ENCODE data around the gene RABIF.
A peak's percentile ranks its signal among the peaks of the same experiment; 100 is the strongest.

The RABIF gene

GRCh38 chr1:202860744-202861419 is 28.1 kb downstream of the RABIF start:
- H3K4me2 ChIP-seq = peak overlapping the region; percentile 73 to 86 (median 82)
- H3K9ac ChIP-seq = peak overlapping the region in 10 of 11 experiments; percentile 25 to 63 (median 48); a peak in 17 of 22 replicates

GRCh38 chr1:202858789-202859414 is 30.0 kb downstream of the RABIF start:
- Histone ChIP-seq H3K27me3 (peaks cover 47 to 54% (median 52%) of the 10 kb centered on the region in 11 experiments), H3K4me2 (peak overlapping the region; percentile 15 to 86 (median 73)), H3K9ac (peak overlapping the region in 9 of 11 experiments; percentile 37 to 73 (median 59); a peak in 16 of 22 replicates), H3K27ac (peak overlapping the region in 9 of 11 experiments; percentile 49 to 86 (median 73); a peak in 18 of 22 replicates), H3K36me3 (no peaks in the 10 kb centered on the region), H4K20me1 (peaks cover 0 to 8% (median 0%) of the 10 kb centered on the region in 11 experiments; a peak in 1 of 22 replicates), H3K4me3 (peak overlapping the region in 5 of 10 experiments; percentile 5 to 33 (median 25); a peak in 4 of 20 replicates), H3K4me1 (peaks cover 16 to 60% (median 50%) of the 10 kb centered on the region in 10 experiments), H3K9me3 (replicated peaks in 1 of 11) (peaks cover 0 to 28% (median 17%) of the 10 kb centered on the region in 11 experiments; a peak in 19 of 22 replicates)
- 0 out of 22 replicates have a peak, but pooled peaks of 1 of the 11 experiments have one; percentile 0 for TF ChIP-seq Cebpa-rat (IDR thresholded peaks at IDR 0.05)

More at GRCh38 chr1:202860744-202861419, 28.1 kb downstream of the RABIF start:
- peaks cover 13 to 55% (median 45%) of the 10 kb centered on the region in 10 experiments for H3K4me1 ChIP-seq
- H3K27ac ChIP-seq = peak overlapping the region in 3 of 11 experiments; percentile 13 to 34 (median 17); a peak in 3 of 22 replicates
- no peaks in the 10 kb centered on the region for H3K36me3 ChIP-seq
- peaks cover 0 to 8% (median 0%) of the 10 kb centered on the region in 11 experiments; a peak in 1 of 22 replicates for H4K20me1 ChIP-seq
- peak overlapping the region; percentile 49 to 71 (median 59) for H3K4me3 ChIP-seq
- TF ChIP-seq Cebpa-rat (IDR thresholded peaks at IDR 0.05) = no peak
- peaks cover 49 to 69% (median 61%) of the 10 kb centered on the region in 11 experiments for H3K27me3 ChIP-seq
- H3K9me3 ChIP-seq (replicated peaks in 1 of 11) = peaks cover 0 to 28% (median 17%) of the 10 kb centered on the region in 11 experiments; a peak in 19 of 22 replicates

DNA sequence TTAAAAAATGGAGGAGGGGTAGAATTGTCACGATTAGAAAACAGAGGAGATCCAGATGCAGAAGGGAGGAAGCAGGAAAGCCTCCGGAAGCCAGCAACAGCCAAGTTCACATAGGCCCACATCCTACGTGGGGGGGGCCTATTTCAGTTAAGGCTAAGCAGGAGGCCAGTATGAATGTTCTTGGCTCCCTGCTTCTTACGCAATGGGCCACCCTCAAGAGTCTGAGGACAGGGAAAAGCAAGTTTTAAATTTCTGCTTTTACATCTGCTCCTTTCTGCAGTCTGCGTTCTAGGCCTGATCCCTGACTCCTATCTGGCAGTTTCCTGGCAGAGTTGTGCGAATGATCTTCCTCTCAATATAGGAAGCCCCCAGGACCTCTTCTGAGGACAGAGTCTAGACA is 30.6 kb downstream of the RABIF start:
- peak in 10 of 11 experiments; percentile 4 to 86 (median 58); a peak in 11 of 22 replicates for TF ChIP-seq Cebpa-rat (IDR thresholded peaks at IDR 0.05)
- H3K4me1 ChIP-seq = peaks cover 21 to 66% (median 54%) of the 10 kb centered on the region in 10 experiments
- H4K20me1 ChIP-seq = peaks cover 0 to 8% (median 0%) of the 10 kb centered on the region in 11 experiments; a peak in 1 of 22 replicates
- peak overlapping the region; percentile 15 to 86 (median 73) for H3K4me2 ChIP-seq
- peak overlapping the region in 9 of 11 experiments; percentile 37 to 73 (median 59); a peak in 17 of 22 replicates for H3K9ac ChIP-seq
- peak overlapping the region in 9 of 11 experiments; percentile 49 to 86 (median 73); a peak in 18 of 22 replicates for H3K27ac ChIP-seq
- H3K9me3 ChIP-seq (replicated peaks in 1 of 11) = peaks cover 0 to 28% (median 17%) of the 10 kb centered on the region in 11 experiments; a peak in 19 of 22 replicates
- H3K27me3 ChIP-seq = peaks cover 41 to 48% (median 46%) of the 10 kb centered on the region in 11 experiments
- peak overlapping the region in 4 of 10 experiments; percentile 5 to 33 (median 28); a peak in 4 of 20 replicates for H3K4me3 ChIP-seq
- H3K36me3 ChIP-seq = no peaks in the 10 kb centered on the region

DNA sequence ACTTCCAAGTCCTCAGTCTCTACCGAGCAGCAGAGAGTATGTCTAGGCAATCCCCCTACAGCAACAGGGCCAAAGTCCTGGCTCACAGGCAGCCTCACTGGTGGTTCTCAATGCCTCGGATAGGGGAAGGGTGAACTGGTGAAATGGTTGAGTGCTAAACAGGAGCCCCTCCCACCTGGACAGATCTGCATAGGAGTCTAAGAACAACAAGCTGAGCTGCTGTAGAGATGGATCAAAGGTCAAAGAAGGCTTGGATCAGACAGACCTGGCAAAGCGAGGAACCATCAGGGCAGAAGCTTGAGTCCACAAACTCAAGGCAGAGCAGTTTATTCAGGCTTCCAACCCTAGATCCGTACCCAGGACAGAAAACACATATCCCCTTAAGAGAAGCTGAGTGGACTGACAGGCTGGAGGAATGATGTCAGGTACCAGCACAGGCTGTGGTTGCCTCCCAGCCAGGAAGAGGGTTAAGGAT is 31.8 kb downstream of the RABIF start:
- no peaks in the 10 kb centered on the region; a peak in 1 of 22 replicates for H4K20me1 ChIP-seq
- TF ChIP-seq Cebpa-rat (IDR thresholded peaks at IDR 0.05) = no peak
- H3K9ac ChIP-seq = peak overlapping the region in 2 of 11 experiments; percentile 71 to 73; a peak in 3 of 22 replicates
- H3K27ac ChIP-seq = peak overlapping the region in 7 of 11 experiments; percentile 51 to 86 (median 77); a peak in 13 of 22 replicates
- H3K4me1 ChIP-seq = peaks cover 21 to 76% (median 56%) of the 10 kb centered on the region in 10 experiments
- H3K4me2 ChIP-seq = peak overlapping the region in 9 of 11 experiments; percentile 62 to 86 (median 78); a peak in 18 of 22 replicates
- peaks cover 0 to 27% (median 17%) of the 10 kb centered on the region in 11 experiments; a peak in 19 of 22 replicates for H3K9me3 ChIP-seq (replicated peaks in 1 of 11)
- H3K36me3 ChIP-seq = no peaks in the 10 kb centered on the region
- H3K4me3 ChIP-seq = no peak overlapping the region
- H3K27me3 ChIP-seq = peaks cover 30 to 36% (median 34%) of the 10 kb centered on the region in 11 experiments

GRCh38 chr1:202856014-202856413 is 32.9 kb downstream of the RABIF start:
- no peaks in the 10 kb centered on the region for H3K36me3 ChIP-seq
- peaks cover 23 to 69% (median 52%) of the 10 kb centered on the region in 10 experiments for H3K4me1 ChIP-seq

GRCh38 chr1:202854787-202855186 is 34.2 kb downstream of the RABIF start:
- no peaks in the 10 kb centered on the region for H3K36me3 ChIP-seq
- H3K4me2 ChIP-seq = peak overlapping the region in 1 of 11 experiments; percentile 30; a peak in 1 of 22 replicates
- TF ChIP-seq Cebpa-rat (IDR thresholded peaks at IDR 0.05) = no peak
- H4K20me1 ChIP-seq = no peaks in the 10 kb centered on the region
- H3K27me3 ChIP-seq = peaks cover 6 to 12% (median 10%) of the 10 kb centered on the region in 11 experiments
- no peak overlapping the region for H3K4me3 ChIP-seq
- H3K9me3 ChIP-seq (replicated peaks in 1 of 11) = peaks cover 0 to 3% (median 0%) of the 10 kb centered on the region in 11 experiments; a peak in 2 of 22 replicates
- no peak overlapping the region for H3K27ac ChIP-seq
- no peak overlapping the region for H3K9ac ChIP-seq
- peaks cover 31 to 65% (median 53%) of the 10 kb centered on the region in 10 experiments for H3K4me1 ChIP-seq

More at GRCh38 chr1:202856014-202856413, 32.9 kb downstream of the RABIF start:
- H3K27me3 ChIP-seq = peaks cover 18 to 25% (median 23%) of the 10 kb centered on the region in 11 experiments
- H3K9ac ChIP-seq = no peak overlapping the region
- no peak for TF ChIP-seq Cebpa-rat (IDR thresholded peaks at IDR 0.05)
- H3K9me3 ChIP-seq (replicated peaks in 1 of 11) = peaks cover 0 to 15% (median 11%) of the 10 kb centered on the region in 11 experiments; a peak in 19 of 22 replicates
- H3K4me3 ChIP-seq = no peak overlapping the region
- no peak overlapping the region for H3K4me2 ChIP-seq
- H4K20me1 ChIP-seq = no peaks in the 10 kb centered on the region
- no peak overlapping the region for H3K27ac ChIP-seq

GRCh38 chr1:202852163-202852904 is 36.6 kb downstream of the RABIF start:
- Histone ChIP-seq H3K36me3 (no peaks in the 10 kb centered on the region), H3K9ac (no peak overlapping the region), H3K4me3 (no peak overlapping the region), H3K27ac (peak overlapping the region in 1 of 11 experiments; percentile 42; a peak in 1 of 22 replicates), H4K20me1 (no peaks in the 10 kb centered on the region), H3K4me2 (no peak overlapping the region; a peak in 1 of 22 replicates), H3K9me3 (replicated peaks in 1 of 11) (no peaks in the 10 kb centered on the region), H3K4me1 (peaks cover 13 to 55% (median 45%) of the 10 kb centered on the region in 10 experiments; a peak in 19 of 20 replicates), H3K27me3 (no peaks in the 10 kb centered on the region)
- no peak for TF ChIP-seq Cebpa-rat (IDR thresholded peaks at IDR 0.05)
